GM06990 (cell line): ENCODE data around the gene GPX7.
A peak's percentile ranks its signal among the peaks of the same experiment; 100 is the strongest.

ENCODE experiments used
- DNase-seq: peaks from one replicate; pipeline ENCODE4 v3.0.0-alpha.2; 2011; ENCODE audit not compliant: insufficient read length; ENCODE audit errors: extremely low read depth
- H3K27me3 ChIP-seq: replicated peaks from 2 replicates; pipeline ENCODE4 v1.6.0; 2011; ENCODE audit warnings: low read length; ENCODE audit not compliant: control insufficient read depth, insufficient read depth
- H3K36me3 ChIP-seq: 2 replicates; pipeline ENCODE4 v1.5.1; 2011; ENCODE audit warnings: low read length; ENCODE audit not compliant: control insufficient read depth, insufficient read depth
- H3K4me3 ChIP-seq: replicated peaks from 2 replicates; pipeline ENCODE4 v1.5.1; 2011; ENCODE audit warnings: low read depth, mild to moderate bottlenecking, control low read depth, low read length
- TF ChIP-seq, protein P1 (sequence below): IDR thresholded peaks from 2 replicates; pipeline ENCODE4 v1.5.1; 2011; ENCODE audit warnings: low read length, control low read depth, mild to moderate bottlenecking, inconsistent platforms; ENCODE audit not compliant: insufficient read depth, poor library complexity, severe bottlenecking

Gene GPX7

DNA sequence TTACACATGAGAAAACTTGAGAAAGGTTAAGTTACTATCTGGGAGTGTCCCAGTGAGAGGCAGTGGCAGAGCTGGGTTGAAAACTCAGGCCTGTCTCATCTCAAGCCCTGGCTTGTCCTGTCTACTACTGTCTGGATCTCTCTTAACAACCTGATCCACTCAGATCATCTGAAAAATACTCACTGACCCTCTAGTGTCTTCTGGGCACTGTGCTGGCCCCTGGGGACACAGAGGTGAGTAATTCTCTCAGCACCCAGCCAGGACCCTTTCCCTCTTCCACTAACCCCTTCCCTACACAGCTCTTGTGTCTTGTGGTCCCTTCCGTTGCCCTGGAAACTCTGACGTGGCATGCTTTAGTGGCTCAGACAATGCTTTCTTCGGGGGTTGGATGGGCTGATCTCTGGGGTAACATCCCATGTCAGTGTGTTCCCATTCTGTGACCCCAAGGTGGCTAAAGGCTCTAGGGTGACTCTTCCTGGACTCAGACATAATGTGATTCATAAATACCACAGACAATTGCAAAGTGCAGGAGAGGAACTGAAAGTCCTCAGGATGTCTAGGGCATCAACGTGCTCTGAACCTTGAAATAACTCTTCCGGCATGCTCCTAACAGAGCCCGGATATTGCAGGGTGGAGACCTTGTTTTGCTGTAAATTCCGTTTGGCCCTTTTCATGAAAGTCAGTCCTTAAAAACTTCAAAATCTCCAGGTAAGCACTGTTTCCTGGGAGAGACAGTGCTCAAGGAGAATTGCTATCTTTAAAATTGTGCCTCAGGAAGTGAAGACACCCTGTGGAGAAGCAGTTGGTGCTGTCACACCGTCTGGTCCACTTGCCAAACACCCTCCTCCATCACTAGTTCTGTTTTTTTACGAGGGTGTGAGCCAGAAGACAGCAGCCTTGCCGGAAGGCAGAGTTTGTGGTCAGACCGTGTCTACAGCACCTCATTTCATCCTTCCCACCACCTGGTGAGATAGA is 34.8 kb downstream of the GPX7 start:
- Histone ChIP-seq H3K36me3 (no peaks in the 10 kb centered on the region), H3K27me3 (peaks cover 2% of the 10 kb centered on the region; the same call in 1 of the 2 replicates), H3K4me3 (peak overlapping the region; percentile 3; the same call in 1 of the 2 replicates)
- TF ChIP-seq, protein P1, sequence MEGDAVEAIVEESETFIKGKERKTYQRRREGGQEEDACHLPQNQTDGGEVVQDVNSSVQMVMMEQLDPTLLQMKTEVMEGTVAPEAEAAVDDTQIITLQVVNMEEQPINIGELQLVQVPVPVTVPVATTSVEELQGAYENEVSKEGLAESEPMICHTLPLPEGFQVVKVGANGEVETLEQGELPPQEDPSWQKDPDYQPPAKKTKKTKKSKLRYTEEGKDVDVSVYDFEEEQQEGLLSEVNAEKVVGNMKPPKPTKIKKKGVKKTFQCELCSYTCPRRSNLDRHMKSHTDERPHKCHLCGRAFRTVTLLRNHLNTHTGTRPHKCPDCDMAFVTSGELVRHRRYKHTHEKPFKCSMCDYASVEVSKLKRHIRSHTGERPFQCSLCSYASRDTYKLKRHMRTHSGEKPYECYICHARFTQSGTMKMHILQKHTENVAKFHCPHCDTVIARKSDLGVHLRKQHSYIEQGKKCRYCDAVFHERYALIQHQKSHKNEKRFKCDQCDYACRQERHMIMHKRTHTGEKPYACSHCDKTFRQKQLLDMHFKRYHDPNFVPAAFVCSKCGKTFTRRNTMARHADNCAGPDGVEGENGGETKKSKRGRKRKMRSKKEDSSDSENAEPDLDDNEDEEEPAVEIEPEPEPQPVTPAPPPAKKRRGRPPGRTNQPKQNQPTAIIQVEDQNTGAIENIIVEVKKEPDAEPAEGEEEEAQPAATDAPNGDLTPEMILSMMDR, result no peak
- peak; percentile 79 for DNase-seq

DNA sequence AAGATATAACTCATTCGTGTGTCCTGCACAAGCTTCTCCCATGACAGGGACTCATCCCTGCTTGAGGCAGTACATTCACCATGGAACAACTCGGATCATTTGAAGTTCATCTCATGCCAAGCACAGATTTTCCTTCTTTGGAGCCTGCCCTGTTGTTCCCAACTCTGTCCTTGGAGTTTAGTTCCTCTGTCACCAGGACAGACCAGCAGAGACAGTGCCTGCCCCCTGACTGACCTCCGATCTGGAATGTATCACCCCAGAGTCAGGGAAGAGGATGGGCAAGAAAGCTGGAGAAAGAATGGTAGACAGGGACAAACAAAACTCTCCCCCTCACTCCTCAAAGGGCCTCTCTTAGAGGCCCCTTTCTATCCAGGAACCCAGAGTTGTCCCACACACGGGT is 35.8 kb downstream of the GPX7 start:
- no peak for DNase-seq
- H3K4me3 ChIP-seq, result no peak overlapping the region

DNA sequence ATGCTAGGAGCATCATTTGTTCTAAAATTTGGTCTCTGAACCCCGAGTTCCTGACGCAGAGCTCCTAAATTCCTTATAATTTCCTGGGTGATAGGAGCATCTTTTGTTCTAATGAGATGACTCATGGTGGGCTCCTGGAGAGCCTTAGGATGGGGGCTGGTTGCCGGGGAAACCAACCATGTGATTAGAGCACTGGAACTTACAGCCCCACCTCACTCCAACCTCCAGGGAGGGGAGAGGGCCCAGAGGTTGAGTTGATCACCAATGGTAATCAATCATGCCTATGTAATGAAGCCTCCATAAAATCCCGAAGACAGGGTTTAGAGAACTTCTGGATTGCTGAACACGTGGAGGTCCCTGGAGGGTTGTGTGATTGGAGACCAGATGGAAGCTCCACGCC is 38.5 kb downstream of the GPX7 start:
- DNase-seq, result no peak
- Histone ChIP-seq H3K4me3 (no peak overlapping the region), H3K36me3 (no peaks in the 10 kb centered on the region), H3K27me3 (no peaks in the 10 kb centered on the region)
- TF ChIP-seq, protein P1, result no peak

More for the DNA sequence above, 35.8 kb downstream of the GPX7 start:
- Histone ChIP-seq H3K27me3 (peaks cover 2% of the 10 kb centered on the region; the same call in 1 of the 2 replicates), H3K36me3 (no peaks in the 10 kb centered on the region)
- TF ChIP-seq, protein P1, result no peak

DNA sequence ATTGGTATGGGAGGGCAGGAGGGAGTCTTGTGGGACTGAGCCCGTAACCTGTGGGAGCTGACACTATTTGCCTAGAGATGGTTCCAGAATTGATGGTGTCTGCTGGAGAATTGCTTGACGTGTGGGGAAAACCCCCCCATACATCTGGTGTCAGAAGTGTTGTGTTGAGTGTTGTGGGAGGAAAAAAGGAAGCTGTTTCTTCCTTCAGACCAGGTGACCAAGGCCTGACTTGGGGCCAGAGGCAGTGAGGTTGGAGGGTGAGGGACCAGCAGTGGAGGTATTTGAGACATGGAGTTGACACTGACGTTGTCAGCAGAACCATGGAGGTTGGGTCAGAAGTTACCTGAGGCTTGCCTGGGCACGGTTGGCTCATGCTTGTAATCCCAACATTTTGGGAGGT is 39.1 kb downstream of the GPX7 start:
- H3K4me3 ChIP-seq, result no peak overlapping the region
- no peak for DNase-seq
- H3K27me3 ChIP-seq, result no peaks in the 10 kb centered on the region
- TF ChIP-seq, protein P1, result no peak
- H3K36me3 ChIP-seq, result no peaks in the 10 kb centered on the region

DNA sequence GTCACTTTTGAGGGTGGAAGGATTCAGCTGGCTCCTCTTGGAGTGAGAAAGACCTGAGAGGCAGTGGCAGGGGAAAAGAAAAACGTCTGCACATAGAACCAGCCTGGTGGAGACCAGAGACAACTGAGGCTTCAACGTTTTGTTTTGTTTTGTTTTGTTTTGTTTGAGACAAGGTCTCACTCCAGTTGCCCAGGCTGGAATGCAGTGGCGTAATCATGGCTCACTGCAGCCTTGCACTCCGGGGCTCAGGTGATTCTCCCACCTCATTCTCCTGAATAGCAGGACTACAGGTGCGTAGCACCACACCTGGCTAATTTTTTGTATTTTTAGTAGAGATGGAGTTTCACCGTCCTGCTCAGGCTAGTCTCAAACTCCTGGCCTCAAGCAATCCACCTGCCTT is 43.1 kb downstream of the GPX7 start:
- DNase-seq, result no peak
- TF ChIP-seq, protein P1, result no peak
- no peaks in the 10 kb centered on the region for H3K36me3 ChIP-seq
- H3K27me3 ChIP-seq, result no peaks in the 10 kb centered on the region
- no peak overlapping the region for H3K4me3 ChIP-seq
